Trophoblast cell (in vitro differentiated cells and primary cell): ENCODE data around the gene MAMLD1.

Experiments
- DNase-seq, 2 donors: peaks; one replicate each; pipeline ENCODE4 v3.0.0-alpha.2; 2016
- H2AFZ ChIP-seq: 2 replicates; pipeline ENCODE4 v1.6.1; 2013; ENCODE audit warnings: low read length, moderate library complexity, mild to moderate bottlenecking; ENCODE audit not compliant: insufficient read depth, poor library complexity
- H2AK5ac ChIP-seq: 2 replicates; pipeline ENCODE4 v1.6.1; 2013; ENCODE audit warnings: mild to moderate bottlenecking, low read length
- H2BK120ac ChIP-seq: 2 replicates; pipeline ENCODE4 v1.6.1; 2013; ENCODE audit warnings: low read length, mild to moderate bottlenecking, moderate library complexity; ENCODE audit not compliant: insufficient read depth, poor library complexity
- H2BK12ac ChIP-seq: 2 replicates; pipeline ENCODE4 v1.6.1; 2013; ENCODE audit warnings: mild to moderate bottlenecking, low read length, moderate library complexity
- H2BK5ac ChIP-seq: 2 replicates; pipeline ENCODE4 v1.6.1; 2013; ENCODE audit warnings: low read length, low read depth, moderate library complexity, mild to moderate bottlenecking; ENCODE audit not compliant: poor library complexity
- H3K14ac ChIP-seq: 2 replicates; pipeline ENCODE4 v1.6.1; 2013; ENCODE audit warnings: mild to moderate bottlenecking, low read length
- H3K18ac ChIP-seq: 2 replicates; pipeline ENCODE4 v1.6.1; 2013; ENCODE audit warnings: mild to moderate bottlenecking, low read length
- H3K23ac ChIP-seq: 2 replicates; pipeline ENCODE4 v1.6.1; 2013; ENCODE audit warnings: low read length
- H3K27ac ChIP-seq: 2 replicates; pipeline ENCODE4 v1.5.1; 2013; ENCODE audit warnings: low read depth, mild to moderate bottlenecking, inconsistent platforms, low read length, moderate library complexity
- H3K27me3 ChIP-seq: 2 replicates; pipeline ENCODE4 v1.6.1; 2013; ENCODE audit warnings: inconsistent platforms, mild to moderate bottlenecking, low read length, moderate library complexity; ENCODE audit not compliant: insufficient read depth
- H3K36me3 ChIP-seq, 2 experiments: 1 replicate in 1 of 2; 2 replicates in 1 of 2; pipeline ENCODE4 v1.6.1; 2013; ENCODE audit warnings: low read length in 2 of 2, mild to moderate bottlenecking in 2 of 2, moderate library complexity in 1 of 2; ENCODE audit not compliant: insufficient read depth in 2 of 2, control insufficient read depth in 1 of 2
- H3K4ac ChIP-seq: 2 replicates; pipeline ENCODE4 v1.6.1; 2013; ENCODE audit warnings: low read depth, mild to moderate bottlenecking, low read length, moderate library complexity
- H3K4me1 ChIP-seq, 2 experiments: 1 replicate in 1 of 2; 2 replicates in 1 of 2; pipeline ENCODE4 v1.6.1; 2013; ENCODE audit warnings: low read length in 2 of 2, mild to moderate bottlenecking in 2 of 2, moderate library complexity in 1 of 2; ENCODE audit not compliant: insufficient read depth in 2 of 2, control insufficient read depth in 1 of 2
- H3K4me2 ChIP-seq: 2 replicates; pipeline ENCODE4 v1.6.1; 2013; ENCODE audit warnings: inconsistent platforms, mild to moderate bottlenecking, low read length, moderate library complexity
- H3K4me3 ChIP-seq: 2 replicates; pipeline ENCODE4 v1.5.1; 2013; ENCODE audit warnings: mild to moderate bottlenecking, low read depth, low read length, inconsistent platforms
- H3K79me1 ChIP-seq: one replicate; pipeline ENCODE4 v1.6.1; 2013; ENCODE audit warnings: low read length
- H3K79me2 ChIP-seq: 2 replicates; pipeline ENCODE4 v1.6.1; 2013; ENCODE audit warnings: low read length, mild to moderate bottlenecking; ENCODE audit not compliant: control insufficient read depth, insufficient read depth, poor library complexity
- H3K9ac ChIP-seq: 2 replicates; pipeline ENCODE4 v1.6.1; 2013; ENCODE audit warnings: mild to moderate bottlenecking, low read length
- H3K9me3 ChIP-seq: 2 replicates; pipeline ENCODE4 v1.6.1; 2013; ENCODE audit warnings: low read depth, mild to moderate bottlenecking, control low read depth, inconsistent platforms, low read length; ENCODE audit not compliant: insufficient read depth
- H4K12ac ChIP-seq: 2 replicates; pipeline ENCODE4 v1.6.1; 2013; ENCODE audit warnings: low read depth, mild to moderate bottlenecking, low read length, moderate library complexity
- H4K8ac ChIP-seq: 2 replicates; pipeline ENCODE4 v1.6.1; 2013; ENCODE audit warnings: low read depth, mild to moderate bottlenecking, low read length, moderate library complexity
- H4K91ac ChIP-seq: one replicate; pipeline ENCODE4 v1.6.1; 2013; ENCODE audit warnings: low read depth, mild to moderate bottlenecking, low read length, moderate library complexity
- WGBS: extraction: QIAGEN DNeasy Blood & Tissue Kit; methylation state at CpG from one replicate; pipeline ENCODE4 v1.1.7; 2013; ENCODE audit warnings: missing lambda C conversion rate; ENCODE audit not compliant: insufficient read length, insufficient coverage; ENCODE audit errors: extremely low coverage; 5-methylcytosine and 5-hydroxymethylcytosine counted together

MAMLD1 gene

DNA sequence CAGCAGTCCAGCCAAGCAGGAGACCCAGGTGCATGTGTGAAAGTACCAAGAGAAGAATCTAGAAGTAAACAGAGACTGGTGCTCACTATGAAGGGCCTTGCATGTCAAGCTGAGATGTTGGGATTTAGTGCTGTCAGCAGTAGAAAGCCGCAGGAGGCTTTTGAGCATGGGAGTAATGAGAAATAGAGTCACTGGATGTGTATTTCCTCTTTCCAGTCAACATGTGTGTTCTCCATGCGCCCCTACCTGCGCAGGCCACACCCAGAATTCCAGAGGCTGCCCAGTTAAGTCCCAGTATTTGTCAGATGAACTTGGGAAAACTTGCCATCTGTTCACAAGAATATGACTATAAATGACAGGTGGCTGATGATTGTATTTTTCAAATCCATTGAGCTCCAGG is 4.5 kb upstream of the MAMLD1 start:
- Histone ChIP-seq H3K14ac (no peak overlapping the region), H3K4ac (no peak overlapping the region), H3K27ac (no peak overlapping the region), H3K9ac (no peak overlapping the region), H3K4me1 (peaks cover under 1 to 6% of the 10 kb centered on the region in 2 experiments), H4K12ac (no peak overlapping the region), H2BK120ac (no peak overlapping the region), H3K9me3 (no peaks in the 10 kb centered on the region), H3K79me2 (no peaks in the 10 kb centered on the region), H3K23ac (no peak overlapping the region), H2BK12ac (no peak overlapping the region), H2BK5ac (no peak overlapping the region), H3K18ac (no peak overlapping the region), H3K4me3 (no peak overlapping the region), H4K91ac (no peak overlapping the region), H3K4me2 (no peak overlapping the region), H2AK5ac (no peak overlapping the region), H3K36me3 (no peaks in the 10 kb centered on the region), H3K79me1 (no peaks in the 10 kb centered on the region), H2AFZ (no peak overlapping the region), H3K27me3 (peaks cover 37% of the 10 kb centered on the region), H4K8ac (no peak overlapping the region)
- no peak for DNase-seq
- no CpG with 5 or more reads among the region's 3 CpGs for WGBS

DNA sequence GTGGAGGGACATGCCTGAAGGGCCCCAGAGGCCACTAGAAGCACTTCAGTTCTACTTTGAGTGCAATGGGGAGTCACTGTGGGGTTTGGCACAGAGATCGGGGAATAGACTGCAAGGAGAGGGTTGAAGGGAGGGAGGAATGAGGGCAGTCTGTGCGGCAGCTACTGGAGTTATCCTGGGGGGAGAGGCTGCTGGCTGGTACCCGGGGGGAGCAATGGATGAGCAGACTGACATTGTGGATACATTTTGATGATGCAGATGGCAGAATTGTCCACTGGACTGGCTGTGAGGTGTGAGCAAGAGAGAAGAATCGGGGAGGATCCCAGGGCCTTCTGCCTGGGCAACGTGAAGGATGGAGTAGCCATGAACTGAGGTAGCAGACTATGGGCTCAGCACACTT is 2.8 kb upstream of the MAMLD1 start:
- Histone ChIP-seq H3K4me2 (no peak overlapping the region), H2BK120ac (no peak overlapping the region), H2BK12ac (no peak overlapping the region), H3K36me3 (no peaks in the 10 kb centered on the region), H2BK5ac (no peak overlapping the region), H3K4ac (no peak overlapping the region), H4K8ac (no peak overlapping the region), H4K12ac (no peak overlapping the region), H4K91ac (no peak overlapping the region), H3K79me2 (no peaks in the 10 kb centered on the region), H2AFZ (no peak overlapping the region), H3K4me1 (peaks cover 4 to 10% of the 10 kb centered on the region in 2 experiments), H3K27ac (no peak overlapping the region), H3K14ac (no peak overlapping the region), H3K27me3 (peaks cover 53% of the 10 kb centered on the region), H3K23ac (no peak overlapping the region), H3K9me3 (no peaks in the 10 kb centered on the region), H2AK5ac (no peak overlapping the region), H3K9ac (no peak overlapping the region), H3K79me1 (no peaks in the 10 kb centered on the region), H3K18ac (no peak overlapping the region), H3K4me3 (no peak overlapping the region)
- DNase-seq, result no peak
- WGBS, result no CpG with 5 or more reads among the region's 5 CpGs

DNA sequence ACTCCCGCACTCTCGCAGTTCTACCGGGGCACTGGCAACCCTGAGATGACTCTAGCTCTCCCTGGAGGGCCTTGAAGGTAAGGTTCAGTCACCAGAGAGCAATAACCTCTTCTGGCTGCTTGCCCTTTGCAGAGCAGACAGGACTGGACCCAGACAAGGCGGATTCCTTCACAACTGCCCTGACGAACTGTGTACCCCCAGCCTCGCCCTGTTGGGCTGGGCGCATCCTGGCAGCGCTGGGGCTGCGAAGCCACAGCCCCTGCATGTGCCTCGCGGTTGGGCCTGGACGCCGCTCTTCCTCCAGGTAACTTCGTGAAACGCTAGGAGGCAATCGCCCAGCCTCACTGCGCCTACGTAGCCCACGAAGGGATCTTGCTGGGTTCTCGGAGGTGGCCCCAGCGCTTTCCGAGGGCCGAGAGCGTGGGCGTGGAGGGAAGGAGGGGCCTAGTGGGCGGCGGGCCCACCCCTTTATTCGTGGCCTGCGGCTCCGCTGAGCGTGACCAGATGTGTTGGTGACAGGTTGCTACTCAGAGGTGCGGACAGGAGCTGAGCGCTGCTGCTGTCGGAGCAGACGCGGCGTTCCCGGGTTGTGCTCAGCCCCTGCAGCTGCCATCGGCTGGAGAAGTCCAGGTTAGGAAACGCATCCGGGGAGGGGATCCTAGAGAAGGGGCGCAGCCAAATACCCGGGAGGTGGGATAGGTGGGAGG is 1.9 kb upstream of the MAMLD1 start:
- Histone ChIP-seq H3K4me3 (no peak overlapping the region), H3K4ac (no peak overlapping the region), H2BK120ac (no peak overlapping the region), H3K18ac (no peak overlapping the region), H3K23ac (no peak overlapping the region), H3K36me3 (no peaks in the 10 kb centered on the region), H3K79me1 (no peaks in the 10 kb centered on the region), H2BK12ac (no peak overlapping the region), H4K91ac (no peak overlapping the region), H3K4me1 (peaks cover 4 to 13% of the 10 kb centered on the region in 2 experiments), H2AFZ (no peak overlapping the region), H4K8ac (no peak overlapping the region), H3K9me3 (no peaks in the 10 kb centered on the region), H3K27me3 (peaks cover 57% of the 10 kb centered on the region), H3K4me2 (peak overlapping the region; percentile 24), H3K9ac (no peak overlapping the region), H2AK5ac (no peak overlapping the region), H3K14ac (no peak overlapping the region), H3K79me2 (no peaks in the 10 kb centered on the region), H2BK5ac (no peak overlapping the region), H4K12ac (no peak overlapping the region), H3K27ac (no peak overlapping the region)
- no CpG with 5 or more reads among the region's 43 CpGs for WGBS
- DNase-seq, result no peak

DNA sequence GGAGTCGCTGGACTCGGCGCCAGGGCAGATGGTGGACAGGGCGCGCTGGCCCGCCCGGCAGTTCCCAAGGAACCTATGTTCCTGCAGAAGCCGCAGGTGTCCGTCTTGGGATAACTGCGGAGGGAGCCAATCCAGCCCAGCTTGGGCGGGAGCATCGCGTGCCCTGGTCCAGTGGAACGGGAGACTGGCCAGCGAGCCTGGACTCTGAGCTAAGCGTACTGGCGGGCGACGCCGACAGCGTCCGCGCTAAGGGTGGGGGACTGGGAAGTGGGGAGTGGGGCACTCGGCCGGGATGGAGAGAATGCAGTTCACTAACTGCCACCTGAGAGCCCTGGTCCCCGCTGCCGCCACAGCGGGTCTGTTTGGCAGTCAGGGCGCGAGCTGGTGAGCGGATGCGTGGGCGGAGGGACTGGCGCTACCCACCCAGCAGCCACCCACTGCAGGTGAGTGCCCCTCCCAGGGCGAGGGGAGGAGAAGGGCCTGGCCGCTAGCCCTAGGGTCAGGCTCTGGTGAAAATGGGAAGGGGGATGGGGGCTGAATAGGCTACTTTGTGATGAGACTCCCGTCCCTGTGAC is 1.3 kb upstream of the MAMLD1 start:
- Histone ChIP-seq H4K12ac (no peak overlapping the region), H3K36me3 (no peaks in the 10 kb centered on the region), H3K9me3 (no peaks in the 10 kb centered on the region), H3K27me3 (peaks cover 57% of the 10 kb centered on the region), H3K27ac (no peak overlapping the region), H3K9ac (no peak overlapping the region), H2BK12ac (no peak overlapping the region), H3K23ac (no peak overlapping the region), H3K4me3 (no peak overlapping the region), H2AK5ac (no peak overlapping the region), H4K91ac (no peak overlapping the region), H3K4me2 (peak overlapping the region; percentile 24), H3K14ac (no peak overlapping the region), H3K79me2 (no peaks in the 10 kb centered on the region), H3K4ac (no peak overlapping the region), H2BK5ac (no peak overlapping the region), H2BK120ac (no peak overlapping the region), H4K8ac (no peak overlapping the region), H3K4me1 (peaks cover 4 to 13% of the 10 kb centered on the region in 2 experiments), H2AFZ (no peak overlapping the region), H3K79me1 (no peaks in the 10 kb centered on the region), H3K18ac (no peak overlapping the region)
- no peak for DNase-seq
- WGBS, result no CpG with 5 or more reads among the region's 37 CpGs
